Body of pancreas (tissue), 4 donors: Measurements from ENCODE around the gene DIP2B. TPM values are rescaled to one million over a fixed set of nuclear protein-coding genes. Genes with fewer than 3 reads are reported as not detected.

Experiments used
- ATAC-seq: fragments of 150-250 bp; one replicate; pipeline ENCODE4 v1.9.1; 2016
- DNase-seq, 4 donors: peaks; one replicate each; pipeline ENCODE4 v3.0.0-alpha.2; 2019
- H3K27ac ChIP-seq, 4 donors: fragments of 200-600 bp; sonication (generic); 1 replicate in 3 of 4; 2 replicates in 1 of 4; pipeline versions ENCODE4 v1.5.1 to v1.6.1; 2016 to 2019; ENCODE audit warnings: mild to moderate bottlenecking in 1 of 4, mixed read lengths in 1 of 4, moderate library complexity in 1 of 4
- H3K27me3 ChIP-seq, 2 donors: fragments of 200-600 bp; sonication (generic); one replicate each; pipeline ENCODE4 v1.6.0; 2016; ENCODE audit warnings: mild to moderate bottlenecking in 1 of 2
- H3K36me3 ChIP-seq, 2 donors: fragments of 200-600 bp; sonication (generic); replicated peaks in 1 of 2; 2 replicates each; pipeline ENCODE4 v1.5.1; 2016; ENCODE audit warnings: low read depth in 2 of 2; ENCODE audit not compliant: insufficient read depth in 1 of 2
- H3K4me1 ChIP-seq: fragments of 200-600 bp; sonication (generic); one replicate; pipeline ENCODE4 v1.6.0; 2016
- H3K4me3 ChIP-seq, 2 donors: fragments of 200-600 bp; sonication (generic); 1 replicate in 1 of 2; 2 replicates in 1 of 2; pipeline ENCODE4 v1.5.1; 2016 to 2019
- H3K9me3 ChIP-seq, 3 donors: fragments of 200-600 bp; sonication (generic); 1 replicate in 2 of 3; 2 replicates in 1 of 3; pipeline ENCODE4 v1.5.1; 2016
- CTCF ChIP-seq, 7 experiments: fragments of 450-650 bp in 4 of 7; fragments of 200-600 bp in 3 of 7; sonication (generic) in 3 of 7; IDR thresholded peaks; one replicate each; pipeline ENCODE4 v1.5.1; 2016 to 2019; ENCODE audit warnings: antibody characterized with exemption in 7 of 7
- POLR2A ChIP-seq, 3 donors: fragments of 450-650 bp; IDR thresholded peaks; one replicate each; pipeline ENCODE4 v1.6.1; 2016; ENCODE audit warnings: antibody characterized with exemption in 3 of 3, mild to moderate bottlenecking in 2 of 3
- WGBS, 2 donors: methylation state at CpG; one replicate each; pipeline ENCODE4 v1.1.5; 2017; 5-methylcytosine and 5-hydroxymethylcytosine counted together
- intact Hi-C: fragments of 100-400 bp; cut with DNase I; formaldehyde crosslinking; loops from one replicate; pipeline ENCODE4 v1.15.1; 2023
- total RNA-seq, 2 donors: library from RNA; depleted of rRNA; stranded (reverse); fragments of >200 nt; gene quantifications; one replicate each; pipeline ENCODE4 v1.1.0, GENCODE V29; 2016

The DIP2B gene
- total RNA-seq, 2 donors from 2014 or later = 15.8 to 28.7 TPM

GRCh38 chr12:50557421-50557820 is 52.6 kb downstream of the DIP2B start:
- H3K27ac ChIP-seq = no peak overlapping the region
- no peaks in the 10 kb centered on the region for H3K36me3 ChIP-seq
- no peak for ATAC-seq
- TF ChIP-seq CTCF (IDR thresholded peaks at IDR 0.05) = no peak
- TF ChIP-seq POLR2A (IDR thresholded peaks at IDR 0.05) = no peak
- no peaks in the 10 kb centered on the region for H3K27me3 ChIP-seq
- H3K4me1 ChIP-seq = peaks cover 25% of the 10 kb centered on the region
- 94 to 100% methylated on average over 2 of the region's 2 CpGs for WGBS, 2 donors
- intact Hi-C loops = no loop called here
- no peaks in the 10 kb centered on the region for H3K9me3 ChIP-seq
- DNase-seq = no peak
- no peak overlapping the region for H3K4me3 ChIP-seq

- WGBS, 2 donors = 4 to 11% methylated on average over 1 of the region's 1 CpG
- DNase-seq = no peak
- H3K4me1 ChIP-seq = peaks cover 33% of the 10 kb centered on the region
These were observed 54.2 kb downstream of the DIP2B start for GRCh38 chr12:50558970-50559369.

GRCh38 chr12:50562520-50563433 is 58.0 kb downstream of the DIP2B start:
- ATAC-seq = no peak
- Histone ChIP-seq H3K4me1 (peaks cover 56% of the 10 kb centered on the region), H3K27ac (no peak overlapping the region), H3K27me3 (no peaks in the 10 kb centered on the region), H3K36me3 (no peaks in the 10 kb centered on the region), H3K9me3 (no peaks in the 10 kb centered on the region), H3K4me3 (no peak overlapping the region)
- no peak for TF ChIP-seq CTCF (IDR thresholded peaks at IDR 0.05)
- TF ChIP-seq POLR2A (IDR thresholded peaks at IDR 0.05) = no peak
- intact Hi-C loops = loop anchor here (10.0 kb wide), 1 partner anchor 62 kb away; no protein-coding TSS in a partner anchor
- no peak for DNase-seq
- 48 to 58% methylated on average over 7 of the region's 7 CpGs for WGBS, 2 donors

More at GRCh38 chr12:50558970-50559369, 54.2 kb downstream of the DIP2B start:
- Histone ChIP-seq H3K9me3 (no peaks in the 10 kb centered on the region), H3K4me3 (no peak overlapping the region), H3K36me3 (no peaks in the 10 kb centered on the region), H3K27me3 (no peaks in the 10 kb centered on the region), H3K27ac (no peak overlapping the region)
- no peak for TF ChIP-seq CTCF (IDR thresholded peaks at IDR 0.05)
- intact Hi-C loops = no loop called here
- no peak for ATAC-seq

GRCh38 chr12:50563434-50563787 is 58.6 kb downstream of the DIP2B start:
- H3K4me1 ChIP-seq = peaks cover 62% of the 10 kb centered on the region
- 100% methylated on average over 1 of the region's 1 CpG for WGBS, 2 donors
- no peaks in the 10 kb centered on the region for H3K9me3 ChIP-seq
- ATAC-seq = no peak
- DNase-seq = no peak
- no peak overlapping the region for H3K4me3 ChIP-seq
- TF ChIP-seq CTCF (IDR thresholded peaks at IDR 0.05) (no peak), POLR2A (IDR thresholded peaks at IDR 0.05) (no peak)
- H3K36me3 ChIP-seq = no peaks in the 10 kb centered on the region
- intact Hi-C loops = loop anchor here (10.0 kb wide), 1 partner anchor 61 kb away; no protein-coding TSS in a partner anchor
- no peaks in the 10 kb centered on the region for H3K27me3 ChIP-seq
- H3K27ac ChIP-seq = peak overlapping the region in 1 of 4 donors; percentile 10
